ENCODE data around the gene MYO18B. TPM values are rescaled to one million over a fixed set of nuclear protein-coding genes. Genes with fewer than 3 reads are reported as not detected.

Gene MYO18B
- total RNA-seq, 2 experiments from 2014 or later, result 0.11 to 0.22 TPM

- H3K36me3 ChIP-seq (ENCODE audit: insufficient read depth, low read length), result no peaks in the 10 kb centered on the region
- H3K4me1 ChIP-seq (ENCODE audit: insufficient read depth, low read length), result peaks cover 6% of the 10 kb centered on the region
- H3K36me3 Mint-ChIP-seq (ENCODE audit: low read depth), result no peaks in the 10 kb centered on the region
- DNase-seq (no peak), ATAC-seq (ENCODE audit: poor library complexity) (no peak)
- H3K9me3 ChIP-seq (ENCODE audit: control insufficient read depth in 1 of 2, insufficient read depth in 1 of 2, low read length in 2 of 2), result no peaks in the 10 kb centered on the region
- ChIA-PET CTCF (no interaction called here), POLR2A (no interaction called here)
- no peaks in the 10 kb centered on the region for H3K27me3 ChIP-seq (ENCODE audit: control insufficient read depth in 1 of 2, insufficient read depth in 2 of 2, low read length in 2 of 2)
- H3K27ac Mint-ChIP-seq, result no peak overlapping the region
- H3K27me3 Mint-ChIP-seq, result peaks cover 4% of the 10 kb centered on the region
- no peak overlapping the region for H3K4me3 ChIP-seq (ENCODE audit: low read length)
- H3K4me3 Mint-ChIP-seq, result no peak overlapping the region
- intact Hi-C loops (cut with DNase I, micrococcal nuclease), result loop anchor here (5.0 to 10.0 kb wide), 3 partner anchors 327 to 558 kb away; no protein-coding TSS in a partner anchor
- no peak for TF ChIP-seq CTCF (IDR thresholded peaks at IDR 0.05)
- no peaks in the 10 kb centered on the region for H3K9me3 Mint-ChIP-seq
- peaks cover 4% of the 10 kb centered on the region for H3K4me1 Mint-ChIP-seq (ENCODE audit: low read depth)
- H3K27ac ChIP-seq (ENCODE audit: low read depth in 1 of 2, low read length in 2 of 2), result no peak overlapping the region
Measured at GRCh38 chr22:25774575-25775026, 32.6 kb downstream of the MYO18B start.

- intact Hi-C loops (cut with DNase I, micrococcal nuclease), result loop anchor here in 1 of 2 experiments (10.0 kb wide), 1 partner anchor 411 kb away; no protein-coding TSS in a partner anchor
- CTCF ChIA-PET, result no interaction called here
Measured at GRCh38 chr22:25775531-25775930, 33.5 kb downstream of the MYO18B start.

GRCh38 chr22:25777411-25777810, 35.4 kb downstream of the MYO18B start:
- no peaks in the 10 kb centered on the region for H3K36me3 Mint-ChIP-seq (ENCODE audit: low read depth)
- ATAC-seq (ENCODE audit: poor library complexity) (no peak), DNase-seq (no peak)
- Histone ChIP-seq H3K27me3 (ENCODE audit: control insufficient read depth in 1 of 2, insufficient read depth in 2 of 2, low read length in 2 of 2) (no peaks in the 10 kb centered on the region), H3K4me1 (ENCODE audit: insufficient read depth, low read length) (peaks cover 6% of the 10 kb centered on the region), H3K36me3 (ENCODE audit: insufficient read depth, low read length) (no peaks in the 10 kb centered on the region), H3K9me3 (ENCODE audit: control insufficient read depth in 1 of 2, insufficient read depth in 1 of 2, low read length in 2 of 2) (no peaks in the 10 kb centered on the region), H3K27ac (ENCODE audit: low read depth in 1 of 2, low read length in 2 of 2) (no peak overlapping the region), H3K4me3 (ENCODE audit: low read length) (no peak overlapping the region)
- ChIA-PET CTCF (interaction anchor here (1.3 kb wide), 1 partner anchor 20 kb away, joined by 3 read pairs; no protein-coding TSS in a partner anchor), POLR2A (no interaction called here)
- peaks cover 4% of the 10 kb centered on the region for H3K4me1 Mint-ChIP-seq (ENCODE audit: low read depth)
- intact Hi-C loops (cut with DNase I, micrococcal nuclease), result loop anchor here in 1 of 2 experiments (10.0 kb wide), 1 partner anchor 413 kb away; no protein-coding TSS in a partner anchor
- no peak overlapping the region for H3K27ac Mint-ChIP-seq
- H3K9me3 Mint-ChIP-seq, result no peaks in the 10 kb centered on the region
- peaks cover 4% of the 10 kb centered on the region for H3K27me3 Mint-ChIP-seq
- no peak overlapping the region for H3K4me3 Mint-ChIP-seq
- no peak for TF ChIP-seq CTCF (IDR thresholded peaks at IDR 0.05)

More at GRCh38 chr22:25775531-25775930, 33.5 kb downstream of the MYO18B start:
- H3K27ac Mint-ChIP-seq, result no peak overlapping the region
- H3K4me3 Mint-ChIP-seq, result no peak overlapping the region
- Histone ChIP-seq H3K9me3 (ENCODE audit: control insufficient read depth in 1 of 2, insufficient read depth in 1 of 2, low read length in 2 of 2) (no peaks in the 10 kb centered on the region), H3K4me1 (ENCODE audit: insufficient read depth, low read length) (peaks cover 6% of the 10 kb centered on the region), H3K36me3 (ENCODE audit: insufficient read depth, low read length) (no peaks in the 10 kb centered on the region), H3K4me3 (ENCODE audit: low read length) (no peak overlapping the region), H3K27ac (ENCODE audit: low read depth in 1 of 2, low read length in 2 of 2) (no peak overlapping the region), H3K27me3 (ENCODE audit: control insufficient read depth in 1 of 2, insufficient read depth in 2 of 2, low read length in 2 of 2) (no peaks in the 10 kb centered on the region)
- POLR2A ChIA-PET, result no interaction called here
- H3K4me1 Mint-ChIP-seq (ENCODE audit: low read depth), result peaks cover 4% of the 10 kb centered on the region
- TF ChIP-seq CTCF (IDR thresholded peaks at IDR 0.05), result no peak
- ATAC-seq (ENCODE audit: poor library complexity) (no peak), DNase-seq (no peak)
- no peaks in the 10 kb centered on the region for H3K36me3 Mint-ChIP-seq (ENCODE audit: low read depth)
- H3K9me3 Mint-ChIP-seq, result no peaks in the 10 kb centered on the region
- H3K27me3 Mint-ChIP-seq, result peaks cover 4% of the 10 kb centered on the region

Measured in CD4-positive, alpha-beta T cell (primary cell).